ENCODE data around the gene EHD3.

GRCh38 chr2:31238126-31238905 lies 4.4 kb downstream of the EHD3 start:
- TF ChIP-seq, protein P1, sequence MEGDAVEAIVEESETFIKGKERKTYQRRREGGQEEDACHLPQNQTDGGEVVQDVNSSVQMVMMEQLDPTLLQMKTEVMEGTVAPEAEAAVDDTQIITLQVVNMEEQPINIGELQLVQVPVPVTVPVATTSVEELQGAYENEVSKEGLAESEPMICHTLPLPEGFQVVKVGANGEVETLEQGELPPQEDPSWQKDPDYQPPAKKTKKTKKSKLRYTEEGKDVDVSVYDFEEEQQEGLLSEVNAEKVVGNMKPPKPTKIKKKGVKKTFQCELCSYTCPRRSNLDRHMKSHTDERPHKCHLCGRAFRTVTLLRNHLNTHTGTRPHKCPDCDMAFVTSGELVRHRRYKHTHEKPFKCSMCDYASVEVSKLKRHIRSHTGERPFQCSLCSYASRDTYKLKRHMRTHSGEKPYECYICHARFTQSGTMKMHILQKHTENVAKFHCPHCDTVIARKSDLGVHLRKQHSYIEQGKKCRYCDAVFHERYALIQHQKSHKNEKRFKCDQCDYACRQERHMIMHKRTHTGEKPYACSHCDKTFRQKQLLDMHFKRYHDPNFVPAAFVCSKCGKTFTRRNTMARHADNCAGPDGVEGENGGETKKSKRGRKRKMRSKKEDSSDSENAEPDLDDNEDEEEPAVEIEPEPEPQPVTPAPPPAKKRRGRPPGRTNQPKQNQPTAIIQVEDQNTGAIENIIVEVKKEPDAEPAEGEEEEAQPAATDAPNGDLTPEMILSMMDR (IDR thresholded peaks at IDR 0.05; ENCODE audit: insufficient read depth, low read depth, low read length) = no peak
- TF ChIP-seq EZH2 (IDR thresholded peaks at IDR 0.05; ENCODE audit: insufficient read depth, low read length) = no peak
